GM18517 (cell line): ENCODE measurements around the gene PRDM16.

Experiments
- ATAC-seq: cut with Tn5 transposase; IDR thresholded peaks from one replicate; pipeline ENCODE4 v1.9.1; 2021; ENCODE audit warnings: mild to moderate bottlenecking, moderate library complexity; ENCODE audit not compliant: unreplicated experiment

PRDM16 gene

GRCh38 chr1:3434406-3435110 lies 365.6 kb downstream of the PRDM16 start:
- ATAC-seq = no peak

GRCh38 chr1:3435666-3436065 lies 366.7 kb downstream of the PRDM16 start:
- no peak for ATAC-seq

- ATAC-seq = no peak
These were observed 367.4 kb downstream of the PRDM16 start for GRCh38 chr1:3436451-3436850.

- ATAC-seq = no peak
These were observed 367.9 kb downstream of the PRDM16 start for GRCh38 chr1:3436901-3437300.

- no peak for ATAC-seq
These were observed 369.7 kb downstream of the PRDM16 start for GRCh38 chr1:3438661-3439180.

GRCh38 chr1:3439346-3440299 lies 370.6 kb downstream of the PRDM16 start:
- ATAC-seq = no peak

- no peak for ATAC-seq
These were observed 371.3 kb downstream of the PRDM16 start for GRCh38 chr1:3440300-3440681.

- ATAC-seq = no peak
These were observed 371.9 kb downstream of the PRDM16 start for GRCh38 chr1:3440711-3441409.

GRCh38 chr1:3441410-3441847 lies 372.4 kb downstream of the PRDM16 start:
- no peak for ATAC-seq

- ATAC-seq = no peak
These were observed 372.9 kb downstream of the PRDM16 start for GRCh38 chr1:3441880-3442279.

- no peak for ATAC-seq
These were observed 373.3 kb downstream of the PRDM16 start for GRCh38 chr1:3442331-3442730.

- no peak for ATAC-seq
These were observed 373.9 kb downstream of the PRDM16 start for GRCh38 chr1:3442901-3443300.

- ATAC-seq = no peak
These were observed 374.8 kb downstream of the PRDM16 start for GRCh38 chr1:3443807-3444206.

- no peak for ATAC-seq
These were observed 375.3 kb downstream of the PRDM16 start for GRCh38 chr1:3444298-3444697.

GRCh38 chr1:3444736-3445135 lies 375.7 kb downstream of the PRDM16 start:
- no peak for ATAC-seq

GRCh38 chr1:3450202-3450863 lies 381.3 kb downstream of the PRDM16 start:
- ATAC-seq = no peak

GRCh38 chr1:3450983-3451382 lies 382.0 kb downstream of the PRDM16 start:
- ATAC-seq = no peak

GRCh38 chr1:3451994-3452865 lies 383.2 kb downstream of the PRDM16 start:
- ATAC-seq = no peak

GRCh38 chr1:3452866-3453175 lies 383.8 kb downstream of the PRDM16 start:
- no peak for ATAC-seq

- no peak for ATAC-seq
These were observed 384.3 kb downstream of the PRDM16 start for GRCh38 chr1:3453203-3453761.
